HepG2 (cell line): ENCODE results near the gene RNU2-63P. TPM values are rescaled to one million over a fixed set of nuclear protein-coding genes. Genes with fewer than 3 reads are reported as not detected.

Experiments used
- ATRX ChIP-seq: sonication (generic); formaldehyde crosslinking; IDR thresholded peaks from 2 replicates; pipeline ENCODE4 v1.4.0; 2020; ENCODE audit warnings: missing genetic modification reagents, borderline replicate concordance
- CREM ChIP-seq, 2 experiments: sonication (generic) in 1 of 2; formaldehyde crosslinking in 1 of 2; IDR thresholded peaks; 2 replicates each; pipeline versions ENCODE4 v1.4.0 to v1.6.1; 2016 to 2020; ENCODE audit warnings: antibody characterized with exemption in 1 of 2, mild to moderate bottlenecking in 1 of 2, missing genetic modification reagents in 1 of 2
- ELF1 ChIP-seq: sonication (generic); formaldehyde crosslinking; IDR thresholded peaks from 2 replicates; pipeline ENCODE4 v1.4.0; 2020; ENCODE audit warnings: missing genetic modification reagents
- ETV5 ChIP-seq: IDR thresholded peaks from 2 replicates; pipeline ENCODE4 v1.6.1; 2018; ENCODE audit warnings: missing biosample characterization, missing genetic modification reagents, inconsistent platforms, borderline replicate concordance
- ONECUT2 ChIP-seq: sonication (generic); formaldehyde crosslinking; IDR thresholded peaks from 2 replicates; pipeline ENCODE4 v1.4.0; 2020; ENCODE audit warnings: missing genetic modification reagents
- PAF1 ChIP-seq: IDR thresholded peaks from 2 replicates; pipeline ENCODE4 v1.6.1; 2016; ENCODE audit warnings: missing genetic modification reagents, missing compliant biosample characterization
- PHF8 ChIP-seq: sonication (generic); formaldehyde crosslinking; IDR thresholded peaks from 2 replicates; pipeline ENCODE4 v1.5.0; 2020; ENCODE audit warnings: missing genetic modification reagents
- POGZ ChIP-seq: sonication (generic); formaldehyde crosslinking; IDR thresholded peaks from 2 replicates; pipeline ENCODE4 v1.4.0; 2020; ENCODE audit warnings: mild to moderate bottlenecking, missing genetic modification reagents
- SOX6 ChIP-seq, 2 experiments: fragments of 450-650 bp in 1 of 2; sonication (generic) in 1 of 2; formaldehyde crosslinking in 1 of 2; IDR thresholded peaks; 2 replicates each; pipeline versions ENCODE4 v1.4.0 to v1.6.1; 2017 to 2020; ENCODE audit warnings: antibody characterized with exemption in 1 of 2, mild to moderate bottlenecking in 1 of 2, missing genetic modification reagents in 1 of 2
- TRIM24 ChIP-seq: sonication (generic); formaldehyde crosslinking; IDR thresholded peaks from 2 replicates; pipeline ENCODE4 v1.8.0; 2022; ENCODE audit warnings: mild to moderate bottlenecking, missing genetic modification reagents
- ZBED4 ChIP-seq: sonication (generic); formaldehyde crosslinking; IDR thresholded peaks from 2 replicates; pipeline ENCODE4 v1.4.0; 2020; ENCODE audit warnings: missing genetic modification reagents, borderline replicate concordance
- ZBTB20 ChIP-seq: sonication (generic); formaldehyde crosslinking; IDR thresholded peaks from 2 replicates; pipeline ENCODE4 v1.8.1; 2023; ENCODE audit warnings: missing genetic modification reagents, low read depth, mild to moderate bottlenecking, borderline replicate concordance
- ZFP1 ChIP-seq: IDR thresholded peaks from 2 replicates; pipeline ENCODE4 v1.6.1; 2016
- ZNF205 ChIP-seq: IDR thresholded peaks from 2 replicates; pipeline ENCODE4 v1.6.1; 2018; ENCODE audit warnings: missing biosample characterization, missing genetic modification reagents
- ZNF235 ChIP-seq: sonication (generic); formaldehyde crosslinking; IDR thresholded peaks from 2 replicates; pipeline ENCODE4 v1.8.1; 2023; ENCODE audit warnings: mild to moderate bottlenecking, missing genetic modification reagents, borderline replicate concordance
- ZNF530 ChIP-seq: sonication (generic); formaldehyde crosslinking; IDR thresholded peaks from 2 replicates; pipeline ENCODE4 v1.5.0; 2020; ENCODE audit warnings: low read depth, mild to moderate bottlenecking, missing genetic modification reagents
- ZNF562 ChIP-seq: sonication (generic); formaldehyde crosslinking; IDR thresholded peaks from 2 replicates; pipeline ENCODE4 v1.8.0; 2022; ENCODE audit warnings: missing genetic modification reagents, borderline replicate concordance
- ZNF572 ChIP-seq: sonication (generic); formaldehyde crosslinking; IDR thresholded peaks from 2 replicates; pipeline ENCODE4 v1.5.1; 2020; ENCODE audit warnings: mild to moderate bottlenecking, missing genetic modification reagents
- ZNF577 ChIP-seq: sonication (generic); formaldehyde crosslinking; IDR thresholded peaks from 2 replicates; pipeline ENCODE4 v1.4.0; 2020; ENCODE audit warnings: mild to moderate bottlenecking, low read depth, missing genetic modification reagents, borderline replicate concordance
- ZNF83 ChIP-seq: sonication (generic); formaldehyde crosslinking; IDR thresholded peaks from 2 replicates; pipeline ENCODE4 v1.4.0; 2020; ENCODE audit warnings: missing genetic modification reagents, mild to moderate bottlenecking, borderline replicate concordance
- ZNF850 ChIP-seq: sonication (generic); formaldehyde crosslinking; conservative IDR thresholded peaks from 2 replicates; pipeline ENCODE4 v1.9.0; 2021; ENCODE audit warnings: mild to moderate bottlenecking, missing genetic modification reagents
- ZNF891 ChIP-seq: sonication (generic); formaldehyde crosslinking; IDR thresholded peaks from 2 replicates; pipeline ENCODE4 v1.5.0; 2020; ENCODE audit warnings: mild to moderate bottlenecking, missing genetic modification reagents
- polyA plus RNA-seq, 8 experiments: library from polyadenylated mRNA; depleted of rRNA in 3 of 8; stranded (reverse) in 7 of 8; unstranded in 1 of 8; fragments of >200 nt; fragmentation: Illumina TruSeq in 4 of 8; extraction: Trizol in 4 of 8; gene quantifications; 2 replicates each; pipeline versions ENCODE4 v1.2.1 to v1.2.3, GENCODE V29; 2011 to 2016; ENCODE audit warnings: low read depth in 4 of 8, missing spikeins in 1 of 8, mixed read lengths in 1 of 8; ENCODE audit not compliant: insufficient read depth in 1 of 8
- total RNA-seq, 5 experiments: library from RNA; depleted of rRNA; stranded (reverse); fragments of >200 nt; fragmentation: Illumina TruSeq; extraction: Trizol; gene quantifications; 2 replicates each; pipeline ENCODE4 v1.2.3, GENCODE V29; 2016; ENCODE audit warnings: low read depth in 1 of 5
- TF ChIP-seq, protein P1 (sequence below): sonication (generic); formaldehyde crosslinking; IDR thresholded peaks from 2 replicates; pipeline ENCODE4 v1.5.0; 2020; ENCODE audit warnings: mild to moderate bottlenecking, missing genetic modification reagents, borderline replicate concordance
- TF ChIP-seq, protein P2 (sequence below): IDR thresholded peaks from 2 replicates; pipeline ENCODE4 v1.6.1; 2016; ENCODE audit warnings: missing genetic modification reagents, missing compliant biosample characterization

Gene RNU2-63P
- total and polyA plus RNA-seq, 2 of the 13 experiments (the other 11 are each of a cell fraction or from before 2014, with no cell fraction given) = 6.8 TPM; not detected in 1

GRCh38 chr2:88055371-88056128 is 39.2 kb upstream of the RNU2-63P start, which contains the start of gene KRCC1 (continued):
- TF ChIP-seq ZNF891 (CRISPR knock-in tag) (peak; percentile 92; the same call in 1 of the 2 replicates), PHF8 (CRISPR knock-in tag) (peak; percentile 98), ATRX (CRISPR knock-in tag) (no peak), ZFP1 (CRISPR knock-in tag) (no peak), ZNF850 (CRISPR knock-in tag) (0 out of 2 replicates have a peak, but pooled peaks have one; percentile 71), ZNF530 (no peak), POGZ (CRISPR knock-in tag) (peak; percentile 85), ZNF235 (CRISPR knock-in tag) (peak; percentile 56; the same call in 1 of the 2 replicates), PAF1 (no peak), ZNF577 (CRISPR knock-in tag) (no peak), ZNF205 (CRISPR knock-in tag) (peak; percentile 65; the same call in 1 of the 2 replicates), ZNF83 (no peak; the same call in 1 of the 2 replicates), ELF1 (CRISPR knock-in tag) (peak; percentile 84), ETV5 (CRISPR knock-in tag) (peak; percentile 88), ZNF572 (CRISPR knock-in tag) (no peak), ZBTB20 (CRISPR knock-in tag) (no peak), SOX6 (IDR thresholded peaks at IDR 0.05) (no peak), SOX6 (CRISPR knock-in tag; IDR thresholded peaks at IDR 0.05) (0 out of 2 replicates have a peak, but pooled peaks have one; percentile 46), TRIM24 (no peak), CREM (IDR thresholded peaks at IDR 0.05) (0 out of 2 replicates have a peak, but pooled peaks have one; percentile 23), CREM (CRISPR knock-in tag; IDR thresholded peaks at IDR 0.05) (no peak), ONECUT2 (CRISPR knock-in tag) (0 out of 2 replicates have a peak, but pooled peaks have one; percentile 40), ZBED4 (CRISPR knock-in tag) (peak; percentile 54; the same call in 1 of the 2 replicates), ZNF562 (no peak)
- TF ChIP-seq, protein P1, sequence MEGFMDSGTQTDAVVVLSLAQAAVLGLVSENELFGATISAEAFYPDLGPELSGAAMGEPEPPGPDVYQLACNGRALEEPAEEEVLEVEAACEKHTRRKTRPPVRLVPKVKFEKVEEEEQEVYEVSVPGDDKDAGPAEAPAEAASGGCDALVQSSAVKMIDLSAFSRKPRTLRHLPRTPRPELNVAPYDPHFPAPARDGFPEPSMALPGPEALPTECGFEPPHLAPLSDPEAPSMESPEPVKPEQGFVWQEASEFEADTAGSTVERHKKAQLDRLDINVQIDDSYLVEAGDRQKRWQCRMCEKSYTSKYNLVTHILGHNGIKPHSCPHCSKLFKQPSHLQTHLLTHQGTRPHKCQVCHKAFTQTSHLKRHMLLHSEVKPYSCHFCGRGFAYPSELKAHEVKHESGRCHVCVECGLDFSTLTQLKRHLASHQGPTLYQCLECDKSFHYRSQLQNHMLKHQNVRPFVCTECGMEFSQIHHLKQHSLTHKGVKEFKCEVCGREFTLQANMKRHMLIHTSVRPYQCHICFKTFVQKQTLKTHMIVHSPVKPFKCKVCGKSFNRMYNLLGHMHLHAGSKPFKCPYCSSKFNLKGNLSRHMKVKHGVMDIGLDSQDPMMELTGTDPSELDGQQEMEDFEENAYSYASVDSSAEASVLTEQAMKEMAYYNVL (CRISPR knock-in tag) = 0 out of 2 replicates have a peak, but pooled peaks have one; percentile 18
- TF ChIP-seq, protein P2, sequence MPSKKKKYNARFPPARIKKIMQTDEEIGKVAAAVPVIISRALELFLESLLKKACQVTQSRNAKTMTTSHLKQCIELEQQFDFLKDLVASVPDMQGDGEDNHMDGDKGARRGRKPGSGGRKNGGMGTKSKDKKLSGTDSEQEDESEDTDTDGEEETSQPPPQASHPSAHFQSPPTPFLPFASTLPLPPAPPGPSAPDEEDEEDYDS (CRISPR knock-in tag) = peak; percentile 99
